HepG2 (cell line): ENCODE results near the gene ADGRB3. TPM values are rescaled to one million over a fixed set of nuclear protein-coding genes. Genes with fewer than 3 reads are reported as not detected.
"Not testable (repeated sequence)": the region's sequence is repeated elsewhere in the genome, so short reads cannot be mapped to it uniquely, and the experiment has no call there.

ENCODE experiments used
- ATAC-seq: fragments of 200-7000 bp; cut with Tn5 transposase; 3 replicates; pipeline ENCODE4 v1.9.1; 2020; ENCODE audit warnings: mild to moderate bottlenecking, moderate library complexity
- BruUV-seq: library from RNA; stranded (reverse); fragments of 400-500 nt; replicated peaks from 2 replicates; lab custom pipeline; 2021; lab: Mats Ljungman, UMichigan
- CTCF ChIA-PET: fragments of 300-600 bp; formaldehyde crosslinking; extraction: SDS; loops from one replicate; lab custom pipeline; 2021; ENCODE audit warnings: low total read pairs, inconsistent platforms, low intra/inter-chr PET ratio; lab: Yijun Ruan, JAX
- POLR2A ChIA-PET: fragments of 350-600 bp; sonication (Branson Sonifier 250); formaldehyde crosslinking; loops from one replicate; lab custom pipeline; 2020; ENCODE audit warnings: antibody characterized with exemption, inconsistent platforms; lab: Yijun Ruan, JAX
- DNase-seq: peaks from one replicate; pipeline ENCODE4 v3.0.0-alpha.2; 2015; ENCODE audit warnings: low spot score
- FAIRE-seq: peaks from 3 replicates; lab custom pipeline; 2011; peaks lifted over from hg19 to GRCh38; lab: Jason Lieb, UNC
- H2AFZ ChIP-seq: one replicate; pipeline ENCODE4 v1.6.1; 2011; ENCODE audit warnings: low read length, inconsistent platforms
- H3K27ac ChIP-seq: fragments of 300-600 bp; 3 replicates; pipeline ENCODE4 v1.8.0; 2011; ENCODE audit warnings: mixed run types, mild to moderate bottlenecking, mixed read lengths, low read length, inconsistent platforms; ENCODE audit not compliant: insufficient read depth; ENCODE audit errors: extremely low read length
- H3K27me3 ChIP-seq, 2 experiments: fragments of 200-600 bp in 1 of 2; 2 replicates in 1 of 2; 3 replicates in 1 of 2; pipeline versions ENCODE4 v1.6.0 to v1.8.0; 2011; ENCODE audit warnings: low read length in 2 of 2, mild to moderate bottlenecking in 2 of 2, moderate library complexity in 2 of 2, inconsistent platforms in 1 of 2; ENCODE audit not compliant: insufficient read depth in 2 of 2, control insufficient read depth in 1 of 2
- H3K36me3 ChIP-seq, 2 experiments: fragments of 200-600 bp in 1 of 2; replicated peaks in 1 of 2; 2 replicates in 1 of 2; 3 replicates in 1 of 2; pipeline versions ENCODE4 v1.5.1 to v1.8.0; 2011; ENCODE audit warnings: low read length in 2 of 2, inconsistent platforms in 1 of 2; ENCODE audit not compliant: insufficient read depth in 2 of 2, control insufficient read depth in 1 of 2
- H3K4me1 ChIP-seq: 2 replicates; pipeline ENCODE4 v1.5.1; 2012; ENCODE audit warnings: low read length, inconsistent platforms; ENCODE audit not compliant: insufficient read depth
- H3K4me2 ChIP-seq: 2 replicates; pipeline ENCODE4 v1.6.0; 2011; ENCODE audit warnings: low read depth, low read length, inconsistent platforms
- H3K4me3 ChIP-seq, 3 experiments: fragments of 200-600 bp in 1 of 3; sonication (generic), shearing (Covaris generic) in 1 of 3; replicated peaks in 1 of 3; 2 replicates each; pipeline ENCODE4 v1.5.1; 2011 to 2016; ENCODE audit warnings: low read length in 3 of 3, inconsistent platforms in 2 of 3, low read depth in 2 of 3, mild to moderate bottlenecking in 2 of 3, control low read depth in 1 of 3, mixed read lengths in 1 of 3; ENCODE audit not compliant: insufficient read depth in 1 of 3
- H3K79me2 ChIP-seq: one replicate; pipeline ENCODE4 v1.6.1; 2011; ENCODE audit warnings: low read length, inconsistent platforms; ENCODE audit not compliant: insufficient read depth
- H3K9ac ChIP-seq: 2 replicates; pipeline ENCODE4 v1.6.0; 2011; ENCODE audit warnings: mild to moderate bottlenecking, low read depth, low read length, inconsistent platforms; ENCODE audit not compliant: insufficient read depth
- H3K9me3 ChIP-seq: 2 replicates; pipeline ENCODE4 v1.5.1; 2012; ENCODE audit warnings: mild to moderate bottlenecking, low read length
- H4K20me1 ChIP-seq: 2 replicates; pipeline ENCODE4 v1.6.0; 2011; ENCODE audit warnings: inconsistent platforms, mild to moderate bottlenecking, low read length, moderate library complexity; ENCODE audit not compliant: insufficient read depth
- CBX2 ChIP-seq, 2 experiments: fragments of 200-600 bp in 1 of 2; sonication (generic); formaldehyde crosslinking in 1 of 2; IDR thresholded peaks; 2 replicates each; pipeline versions ENCODE4 v1.7.0 to v1.8.1; 2018 to 2022; ENCODE audit warnings: low read depth in 2 of 2, low read length in 1 of 2, mild to moderate bottlenecking in 1 of 2, missing genetic modification reagents in 1 of 2
- CEBPZ ChIP-seq: IDR thresholded peaks from 2 replicates; pipeline ENCODE4 v1.6.1; 2012; ENCODE audit warnings: low read length, improper control_type of control experiment
- ETS1 ChIP-seq: sonication (generic); formaldehyde crosslinking; IDR thresholded peaks from 2 replicates; pipeline ENCODE4 v1.4.0; 2020; ENCODE audit warnings: missing genetic modification reagents
- FOXM1 ChIP-seq: sonication (generic); formaldehyde crosslinking; IDR thresholded peaks from 2 replicates; pipeline ENCODE4 v1.5.0; 2020; ENCODE audit warnings: missing genetic modification reagents
- HDAC2 ChIP-seq: sonication (generic); formaldehyde crosslinking; IDR thresholded peaks from 2 replicates; pipeline ENCODE4 v1.4.0; 2020; ENCODE audit warnings: missing genetic modification reagents
- MEIS1 ChIP-seq: sonication (generic); formaldehyde crosslinking; IDR thresholded peaks from 2 replicates; pipeline ENCODE4 v1.9.0; 2021; ENCODE audit warnings: mild to moderate bottlenecking, missing genetic modification reagents, moderate library complexity, borderline replicate concordance
- MIXL1 ChIP-seq: IDR thresholded peaks from 2 replicates; pipeline ENCODE4 v1.6.1; 2016
- PHF20 ChIP-seq: sonication (generic); formaldehyde crosslinking; IDR thresholded peaks from 2 replicates; pipeline ENCODE4 v1.5.0; 2020; ENCODE audit warnings: mild to moderate bottlenecking, missing genetic modification reagents
- POLR2AphosphoS2 ChIP-seq: IDR thresholded peaks from 2 replicates; pipeline ENCODE4 v1.6.1; 2011; ENCODE audit warnings: low read depth, low read length, improper control_type of control experiment
- SRSF4 ChIP-seq: fragments of 200-400 bp; formaldehyde crosslinking; IDR thresholded peaks from one replicate; pipeline ENCODE4 v1.6.1; 2018; ENCODE audit warnings: mild to moderate bottlenecking, low read depth, low read length, moderate library complexity; ENCODE audit not compliant: poor library complexity, severe bottlenecking
- ZBTB3 ChIP-seq: sonication (generic); formaldehyde crosslinking; IDR thresholded peaks from 2 replicates; pipeline ENCODE4 v1.4.0; 2020; ENCODE audit warnings: low read depth, mild to moderate bottlenecking, moderate library complexity, missing genetic modification reagents, borderline replicate concordance
- ZNF792 ChIP-seq: IDR thresholded peaks from 2 replicates; pipeline ENCODE4 v1.6.1; 2016
- ZNF800 ChIP-seq: sonication (generic); formaldehyde crosslinking; IDR thresholded peaks from 2 replicates; pipeline ENCODE4 v1.4.0; 2020; ENCODE audit warnings: missing genetic modification reagents
- WGBS: methylation state at CpG from one replicate; pipeline ENCODE4 v1.1.6; 2017; ENCODE audit warnings: low lambda C conversion rate; 5-methylcytosine and 5-hydroxymethylcytosine counted together
- in situ Hi-C: cut with HindIII; loops from 2 replicates; pipeline ENCODE4 v1.10.0; 2017; ENCODE audit warnings: low pct_unique_long_range_greater_than_20kb; ENCODE audit not compliant: extremely low pct_ligation_motif_present
- intact Hi-C: fragments of 100-400 bp; cut with micrococcal nuclease; formaldehyde crosslinking; loops from one replicate; pipeline ENCODE4 v1.10.0; 2022; ENCODE audit not compliant: unreplicated experiment
- polyA plus RNA-seq, 8 experiments: library from polyadenylated mRNA; depleted of rRNA in 3 of 8; stranded (reverse) in 7 of 8; unstranded in 1 of 8; fragments of >200 nt; fragmentation: Illumina TruSeq in 4 of 8; extraction: Trizol in 4 of 8; gene quantifications; 2 replicates each; pipeline versions ENCODE4 v1.2.1 to v1.2.3, GENCODE V29; 2011 to 2016; ENCODE audit warnings: low read depth in 4 of 8, missing spikeins in 1 of 8, mixed read lengths in 1 of 8; ENCODE audit not compliant: insufficient read depth in 1 of 8
- total RNA-seq, 5 experiments: library from RNA; depleted of rRNA; stranded (reverse); fragments of >200 nt; fragmentation: Illumina TruSeq; extraction: Trizol; gene quantifications; 2 replicates each; pipeline ENCODE4 v1.2.3, GENCODE V29; 2016; ENCODE audit warnings: low read depth in 1 of 5

The ADGRB3 gene
- total and polyA plus RNA-seq, 2 of the 13 experiments (the other 11 are each of a cell fraction or from before 2014, with no cell fraction given): not detected

GRCh38 chr6:68880050-68880813 is 245.2 kb downstream of the ADGRB3 start (continued):
- no peak for TF ChIP-seq CEBPZ
- no peak for TF ChIP-seq MEIS1
- TF ChIP-seq ZNF800 (CRISPR knock-in tag): no peak
- no peak for TF ChIP-seq MIXL1 (CRISPR knock-in tag)
- no peak for TF ChIP-seq PHF20
- no peak for TF ChIP-seq ETS1
- no peak for TF ChIP-seq POLR2AphosphoS2
- no peak for TF ChIP-seq CBX2 (IDR thresholded peaks at IDR 0.05; ENCODE audit: low read depth, low read length)
- no peak for TF ChIP-seq CBX2 (CRISPR knock-in tag; IDR thresholded peaks at IDR 0.05; ENCODE audit: low read depth)
- no peak for TF ChIP-seq SRSF4
- no peak for TF ChIP-seq ZBTB3 (CRISPR knock-in tag)
- TF ChIP-seq HDAC2 (CRISPR knock-in tag): no peak
- no peak for TF ChIP-seq FOXM1 (CRISPR knock-in tag)
- no peak for TF ChIP-seq ZNF792 (CRISPR knock-in tag)

GRCh38 chr6:68883325-68883724 is 248.2 kb downstream of the ADGRB3 start:
- H4K20me1 ChIP-seq, H3K27me3 ChIP-seq, H3K36me3 ChIP-seq, intact Hi-C loops, CTCF ChIA-PET, H3K4me2 ChIP-seq, DNase-seq, H3K9me3 ChIP-seq, H3K27ac ChIP-seq, H3K79me2 ChIP-seq, FAIRE-seq, ATAC-seq, BruUV-seq, H3K9ac ChIP-seq, H3K4me3 ChIP-seq, in situ Hi-C loops, H3K4me1 ChIP-seq, POLR2A ChIA-PET: not testable (repeated sequence)
- H2AFZ ChIP-seq: peak overlapping the region; percentile 3
- 10% methylated on average over 3 of the region's 9 CpGs for WGBS
